Measurements from ENCODE around the gene PTPRK. TPM values are rescaled to one million over a fixed set of nuclear protein-coding genes. Genes with fewer than 3 reads are reported as not detected.

The PTPRK gene
- total and polyA plus RNA-seq, 2 of the 13 experiments (the other 11 are each of a cell fraction or from before 2014, with no cell fraction given): 43.6 to 98.3 TPM

- TF ChIP-seq TBL1XR1 (IDR thresholded peaks at IDR 0.05; ENCODE audit: borderline replicate concordance, low read length, partially characterized antibody) (no peak), ZNF709 (CRISPR knock-in tag; IDR thresholded peaks at IDR 0.05) (no peak), ATF2 (CRISPR knock-in tag; IDR thresholded peaks at IDR 0.05) (peak; percentile 49), CTCF (CRISPR knock-in tag; IDR thresholded peaks at IDR 0.05) (peak; percentile 74), FOXO4 (CRISPR knock-in tag; conservative IDR thresholded peaks at IDR 0.05) (peak; percentile 98; the same call in 1 of the 2 replicates), MYPOP (CRISPR knock-in tag; IDR thresholded peaks at IDR 0.05) (no peak; the same call in 1 of the 2 replicates), MAF1 (CRISPR knock-in tag; IDR thresholded peaks at IDR 0.05; ENCODE audit: borderline replicate concordance) (peak; percentile 69), PRDM10 (CRISPR knock-in tag; IDR thresholded peaks at IDR 0.05; ENCODE audit: low read depth) (peak; percentile 24; the same call in 1 of the 2 replicates), ZNF781 (CRISPR knock-in tag; IDR thresholded peaks at IDR 0.05; ENCODE audit: borderline replicate concordance, not compliant biosample characterization) (peak; percentile 39), ZSCAN21 (CRISPR knock-in tag; IDR thresholded peaks at IDR 0.05; ENCODE audit: borderline replicate concordance) (no peak; the same call in 1 of the 2 replicates), ARID5B (CRISPR knock-in tag; IDR thresholded peaks at IDR 0.05) (peak; percentile 31; the same call in 1 of the 2 replicates), SETDB1 (CRISPR knock-in tag; IDR thresholded peaks at IDR 0.05; ENCODE audit: borderline replicate concordance) (no peak), ZBTB8A (CRISPR knock-in tag; IDR thresholded peaks at IDR 0.05; ENCODE audit: borderline replicate concordance, low read depth) (no peak)
Observed at GRCh38 chr6:128519132-128519930, 1.1 kb downstream of the PTPRK start (continued).

Data from HepG2 (cell line).